VCaP (cell line): ENCODE results near the gene KCNMA1.

Experiments
- H3K27ac ChIP-seq: fragments of 450-650 bp; 2 replicates; pipeline ENCODE4 v1.5.1; 2017
- CTCF ChIP-seq: fragments of 450-650 bp; conservative IDR thresholded peaks from 2 replicates; pipeline ENCODE4 v1.5.1; 2017; ENCODE audit warnings: mild to moderate bottlenecking, moderate library complexity

The KCNMA1 gene

GRCh38 chr10:77463499-77463898, 174.1 kb downstream of the KCNMA1 start:
- H3K27ac ChIP-seq = no peak overlapping the region
- TF ChIP-seq CTCF = no peak

- TF ChIP-seq CTCF = no peak
- no peak overlapping the region for H3K27ac ChIP-seq
These were observed 175.8 kb downstream of the KCNMA1 start for GRCh38 chr10:77461636-77462296.

GRCh38 chr10:77459905-77460304, 177.7 kb downstream of the KCNMA1 start:
- no peak for TF ChIP-seq CTCF
- no peak overlapping the region for H3K27ac ChIP-seq

- H3K27ac ChIP-seq = no peak overlapping the region
- no peak for TF ChIP-seq CTCF
These were observed 178.5 kb downstream of the KCNMA1 start for GRCh38 chr10:77458986-77459590.

GRCh38 chr10:77457721-77458120, 179.9 kb downstream of the KCNMA1 start:
- no peak overlapping the region for H3K27ac ChIP-seq

GRCh38 chr10:77457266-77457665, 180.3 kb downstream of the KCNMA1 start:
- H3K27ac ChIP-seq = no peak overlapping the region
- TF ChIP-seq CTCF = no peak

More at GRCh38 chr10:77457721-77458120, 179.9 kb downstream of the KCNMA1 start:
- TF ChIP-seq CTCF = no peak

- no peak; the same call in 1 of the 2 replicates for TF ChIP-seq CTCF
These were observed 181.2 kb downstream of the KCNMA1 start for GRCh38 chr10:77456414-77456813.

More at GRCh38 chr10:77456414-77456813, 181.2 kb downstream of the KCNMA1 start:
- no peak overlapping the region for H3K27ac ChIP-seq
